ENCODE measurements around the gene SNX8.
"Not testable (repeated sequence)": the region's sequence is repeated elsewhere in the genome, so short reads cannot be mapped to it uniquely, and the experiment has no call there.

SNX8 gene, protein sequence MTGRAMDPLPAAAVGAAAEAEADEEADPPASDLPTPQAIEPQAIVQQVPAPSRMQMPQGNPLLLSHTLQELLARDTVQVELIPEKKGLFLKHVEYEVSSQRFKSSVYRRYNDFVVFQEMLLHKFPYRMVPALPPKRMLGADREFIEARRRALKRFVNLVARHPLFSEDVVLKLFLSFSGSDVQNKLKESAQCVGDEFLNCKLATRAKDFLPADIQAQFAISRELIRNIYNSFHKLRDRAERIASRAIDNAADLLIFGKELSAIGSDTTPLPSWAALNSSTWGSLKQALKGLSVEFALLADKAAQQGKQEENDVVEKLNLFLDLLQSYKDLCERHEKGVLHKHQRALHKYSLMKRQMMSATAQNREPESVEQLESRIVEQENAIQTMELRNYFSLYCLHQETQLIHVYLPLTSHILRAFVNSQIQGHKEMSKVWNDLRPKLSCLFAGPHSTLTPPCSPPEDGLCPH

DNA sequence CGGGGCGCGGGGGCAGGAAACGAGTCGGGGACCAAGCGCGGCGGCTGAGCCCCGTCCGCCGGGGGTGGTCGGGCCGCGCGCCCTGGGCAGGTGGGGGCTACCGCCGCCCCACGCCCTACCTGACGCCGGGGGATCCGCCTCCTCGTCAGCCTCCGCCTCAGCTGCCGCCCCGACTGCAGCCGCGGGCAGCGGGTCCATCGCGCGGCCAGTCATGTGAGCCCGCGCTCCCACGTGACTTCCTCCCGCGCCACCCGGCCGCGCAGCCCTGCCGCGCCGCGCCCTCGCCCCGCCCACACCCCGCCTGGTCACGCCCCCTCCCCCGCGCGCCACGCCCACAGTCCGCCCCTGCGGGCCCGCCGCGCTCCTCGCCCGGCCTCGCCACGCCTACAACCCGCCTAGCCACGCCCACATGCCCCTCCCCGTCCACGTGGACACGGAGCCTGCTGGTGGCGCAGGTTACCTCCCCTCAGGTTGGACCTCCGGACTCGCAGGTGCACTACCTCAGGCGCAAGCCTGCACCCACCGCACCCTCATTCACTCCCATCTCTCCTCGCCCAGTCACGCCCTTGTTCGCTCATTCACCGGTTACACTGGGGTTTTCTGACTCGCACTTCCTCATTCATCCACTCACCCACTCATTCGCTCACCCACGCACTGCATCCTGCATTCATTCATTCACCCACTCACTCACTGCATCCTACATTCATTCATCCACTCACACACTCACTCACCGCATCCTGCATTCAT is at the start of gene SNX8:
TSS of gene SNX8 (minus strand) at position 233 of the 747 bp plus-strand sequence. CDS start at position 213, 20 bp downstream.
- in situ Hi-C loops (cut with MboI; ENCODE audit: low sequenced_read_pairs): no loop called here

DNA sequence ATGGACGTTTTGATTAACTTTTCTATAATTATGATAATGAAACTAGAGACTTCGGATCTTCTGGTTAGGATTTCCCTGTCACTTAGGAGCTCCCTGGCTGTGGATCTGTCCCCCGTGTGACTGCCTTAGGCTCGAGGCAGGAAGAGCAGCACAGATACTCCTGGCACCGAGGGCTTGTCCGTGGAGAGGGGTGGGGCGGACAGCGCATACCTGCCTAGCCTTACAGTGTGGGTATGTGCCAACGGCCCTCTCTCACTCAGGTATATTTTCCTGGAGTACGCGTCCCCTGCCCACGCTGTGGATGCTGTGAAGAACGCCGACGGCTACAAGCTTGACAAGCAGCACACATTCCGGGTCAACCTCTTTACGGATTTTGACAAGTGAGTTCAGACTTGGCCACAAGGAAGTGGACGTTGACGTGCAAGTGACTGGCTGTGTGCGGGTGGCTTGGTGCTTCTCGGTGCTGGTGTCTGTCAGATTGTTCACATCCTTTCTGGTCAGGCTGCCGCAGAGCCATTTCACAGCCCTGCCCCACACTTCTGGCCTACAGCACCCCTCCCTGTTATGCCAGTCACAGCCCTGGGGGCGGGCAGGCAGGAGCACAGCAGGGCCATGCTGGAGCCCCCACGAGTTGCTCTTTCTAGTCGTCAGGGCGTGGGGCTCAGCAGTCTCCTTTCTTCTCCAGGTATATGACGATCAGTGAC is 48.3 kb upstream of the SNX8 start:
- in situ Hi-C loops (cut with MboI; ENCODE audit: low sequenced_read_pairs): no loop called here

DNA sequence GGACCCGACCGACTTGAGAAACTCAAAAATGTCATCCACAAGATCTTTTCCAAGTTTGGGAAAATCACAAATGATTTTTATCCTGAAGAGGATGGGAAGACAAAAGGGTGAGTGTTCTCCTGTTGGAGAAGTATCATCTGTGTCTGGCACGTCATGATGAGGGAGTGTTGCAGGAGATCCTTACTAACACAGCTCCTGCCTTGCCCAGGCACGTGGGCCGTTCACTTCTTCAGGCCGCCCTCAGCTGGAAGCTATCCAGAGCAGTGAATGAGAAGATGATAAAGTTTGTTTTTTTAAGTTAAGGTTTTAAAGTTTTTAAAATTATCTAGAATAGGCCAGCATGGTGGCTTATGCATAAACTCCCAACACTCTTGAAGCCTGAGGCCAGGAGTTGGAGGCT is 46.6 kb upstream of the SNX8 start:
- in situ Hi-C loops (cut with MboI; ENCODE audit: low sequenced_read_pairs): no loop called here

DNA sequence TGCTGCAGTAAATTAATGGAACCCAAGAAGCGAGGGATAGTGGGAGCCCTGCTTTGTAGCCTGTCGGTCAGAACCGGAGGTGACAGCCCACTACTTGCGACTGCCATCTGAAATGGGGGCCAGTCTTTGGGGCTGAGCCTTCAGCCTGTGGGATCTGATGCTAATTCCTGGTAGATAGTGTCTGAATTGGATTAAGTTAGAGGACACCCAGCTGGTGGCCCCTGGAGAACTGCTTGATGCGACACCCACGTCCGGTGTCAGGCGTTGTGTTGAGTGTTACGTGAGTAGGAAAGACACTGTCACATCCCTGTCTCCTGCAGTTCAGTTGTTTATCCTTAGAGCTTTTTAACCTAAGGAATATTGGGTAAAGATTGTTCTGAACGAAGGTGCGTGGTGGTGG is 45.4 kb upstream of the SNX8 start:
- in situ Hi-C loops (cut with MboI; ENCODE audit: low sequenced_read_pairs): no loop called here

DNA sequence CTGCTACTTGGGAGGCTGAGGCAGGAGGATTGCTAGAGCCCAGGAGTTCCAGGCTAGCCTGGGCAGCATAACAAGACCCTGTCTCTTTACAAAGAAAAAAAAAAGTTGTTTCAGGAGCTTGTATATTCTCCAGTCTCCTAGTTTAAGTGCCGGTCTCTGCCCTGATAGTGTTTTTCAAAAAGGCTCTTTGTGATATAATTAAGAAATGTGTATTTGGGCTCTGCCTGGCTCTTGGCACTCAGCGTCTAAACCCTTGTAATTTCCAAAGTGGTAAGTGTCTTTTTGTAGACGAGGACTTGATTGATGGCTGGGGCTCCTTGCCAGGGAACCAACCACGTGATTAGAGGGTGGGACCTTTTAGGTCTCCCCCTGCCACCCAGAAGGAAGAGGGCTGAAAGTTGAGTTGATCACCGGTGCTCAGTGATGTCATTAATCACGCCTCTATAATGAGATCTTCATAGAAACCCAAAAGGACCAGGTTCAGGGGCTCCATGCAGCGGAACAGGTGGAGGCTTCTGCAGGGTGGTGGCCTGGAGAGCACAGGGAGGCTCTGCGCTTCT is 44.8 kb upstream of the SNX8 start:
- in situ Hi-C loops (cut with MboI; ENCODE audit: low sequenced_read_pairs): no loop called here

DNA sequence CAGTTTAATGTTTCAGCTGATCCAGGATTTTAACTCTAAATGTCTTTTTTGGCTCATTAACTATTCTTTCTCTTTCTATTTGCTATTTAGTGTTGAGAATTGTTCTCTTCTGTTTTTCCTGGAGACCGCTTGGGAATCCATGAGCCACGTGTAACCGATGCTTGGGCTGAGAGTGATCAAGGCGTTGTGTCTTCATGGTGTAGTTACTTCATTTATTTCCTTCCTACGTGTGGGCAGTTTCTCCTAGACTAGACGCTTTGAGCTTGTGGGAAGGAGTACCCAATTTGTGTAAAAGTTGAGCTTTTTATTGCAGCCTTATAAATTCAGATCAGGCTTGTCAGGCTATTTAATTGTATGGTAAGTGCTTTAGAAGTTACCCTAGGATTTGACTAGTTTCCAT is 43.3 kb upstream of the SNX8 start:
- in situ Hi-C loops (cut with MboI; ENCODE audit: low sequenced_read_pairs): no loop called here

DNA sequence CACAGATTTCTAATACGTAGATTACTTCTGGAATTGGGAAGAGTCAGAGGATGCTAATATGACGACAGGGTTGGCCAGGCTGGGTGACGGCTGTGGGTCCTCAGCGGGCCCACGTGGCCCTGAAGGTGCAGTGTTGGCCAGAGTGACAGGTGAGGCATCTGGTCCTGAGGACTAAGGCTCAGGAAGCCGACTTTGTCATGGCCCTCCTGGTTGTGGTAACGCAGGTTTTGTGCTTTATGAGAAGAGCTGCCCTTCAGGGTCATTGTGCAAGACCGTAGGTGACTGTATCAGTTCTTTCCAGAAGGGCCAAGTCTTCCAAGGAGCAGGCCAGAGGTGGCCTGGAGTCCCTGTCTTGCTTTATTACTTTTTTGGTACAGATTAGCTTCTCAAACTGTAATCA is 42.9 kb upstream of the SNX8 start:
- in situ Hi-C loops (cut with MboI; ENCODE audit: low sequenced_read_pairs): no loop called here

DNA sequence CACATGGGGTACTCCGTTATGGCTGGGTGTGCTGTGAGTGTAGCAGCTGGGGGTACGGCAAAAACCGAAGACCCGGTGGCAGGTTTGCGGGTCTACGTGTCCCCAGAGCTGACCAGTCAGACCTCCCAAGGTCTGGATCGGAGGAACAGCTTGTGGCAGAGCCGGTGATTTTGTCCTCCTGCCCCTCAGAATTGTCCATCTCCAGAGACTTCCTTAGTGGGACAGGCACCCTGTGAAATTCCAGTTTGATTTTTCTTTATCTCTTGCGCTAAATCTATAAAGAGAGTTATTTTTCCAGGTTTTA is 41.4 kb upstream of the SNX8 start:
- in situ Hi-C loops (cut with MboI; ENCODE audit: low sequenced_read_pairs): no loop called here

DNA sequence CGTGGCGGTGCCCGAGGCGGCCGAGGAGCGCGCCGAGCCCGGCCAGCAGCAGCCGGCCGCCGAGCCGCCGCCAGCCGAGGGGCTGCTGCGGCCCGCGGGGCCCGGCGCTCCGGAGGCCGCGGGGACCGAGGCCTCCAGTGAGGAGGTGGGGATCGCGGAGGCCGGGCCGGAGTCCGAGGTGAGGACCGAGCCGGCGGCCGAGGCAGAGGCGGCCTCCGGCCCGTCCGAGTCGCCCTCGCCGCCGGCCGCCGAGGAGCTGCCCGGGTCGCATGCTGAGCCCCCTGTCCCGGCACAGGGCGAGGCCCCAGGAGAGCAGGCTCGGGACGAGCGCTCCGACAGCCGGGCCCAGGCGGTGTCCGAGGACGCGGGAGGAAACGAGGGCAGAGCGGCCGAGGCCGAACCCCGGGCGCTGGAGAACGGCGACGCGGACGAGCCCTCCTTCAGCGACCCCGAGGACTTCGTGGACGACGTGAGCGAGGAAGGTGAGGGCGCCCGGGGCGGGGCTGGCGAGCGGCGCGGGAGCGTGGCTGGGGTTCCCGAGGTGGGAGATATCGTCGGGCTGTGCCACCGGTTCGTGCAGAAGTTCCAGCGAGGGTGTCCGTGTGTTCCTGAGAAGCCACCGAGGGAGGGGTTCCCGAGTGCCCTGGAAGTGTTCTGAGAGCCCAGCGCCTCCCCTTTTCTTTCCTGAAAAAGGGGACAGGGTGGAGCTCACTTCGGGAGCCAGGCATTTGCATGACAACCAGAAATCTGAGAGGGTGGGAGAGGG is 40.9 kb upstream of the SNX8 start:
- in situ Hi-C loops (cut with MboI; ENCODE audit: low sequenced_read_pairs): no loop called here

DNA sequence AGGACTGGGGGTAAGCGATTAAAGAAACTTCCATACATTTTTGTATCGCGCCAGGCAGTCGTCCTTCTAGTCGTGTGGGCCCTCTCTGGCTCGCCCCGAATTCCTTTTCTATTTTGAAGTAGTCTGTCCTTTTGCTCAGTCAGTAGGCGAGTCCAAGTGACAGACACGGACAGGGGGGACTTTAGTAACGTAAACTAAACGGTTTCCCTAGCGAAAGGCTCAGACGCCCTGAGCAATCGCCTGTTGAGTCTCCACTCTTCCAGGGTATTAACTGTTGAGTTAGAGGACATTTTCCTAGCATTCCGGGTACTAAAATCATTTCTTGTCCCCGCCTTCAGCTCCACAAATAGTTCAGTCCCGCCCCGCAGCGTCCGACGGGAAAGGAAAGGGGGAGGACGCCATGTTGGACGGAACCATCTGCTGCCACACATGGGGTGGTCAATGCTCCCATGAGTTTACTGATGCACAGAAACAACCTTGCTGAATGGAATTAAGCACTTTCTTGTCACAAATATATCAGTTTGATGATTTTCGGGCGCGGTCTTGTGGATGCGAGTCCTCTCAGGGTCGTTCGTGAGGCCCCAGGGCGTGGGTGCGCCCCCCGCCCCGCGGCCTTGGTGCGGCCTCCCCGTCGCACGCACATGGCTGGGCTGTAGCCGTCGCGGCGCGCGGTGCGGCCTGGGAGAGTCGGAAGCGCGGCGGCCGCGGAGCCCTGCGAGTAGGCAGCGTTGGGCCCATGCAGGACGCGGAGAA is 40.1 kb upstream of the SNX8 start, which contains the start of gene EIF3B:
TSS of gene EIF3B (plus strand) at position 642 of the 753 bp plus-strand sequence. CDS start at position 737, 95 bp downstream.
- in situ Hi-C loops (cut with MboI; ENCODE audit: low sequenced_read_pairs): no loop called here

DNA sequence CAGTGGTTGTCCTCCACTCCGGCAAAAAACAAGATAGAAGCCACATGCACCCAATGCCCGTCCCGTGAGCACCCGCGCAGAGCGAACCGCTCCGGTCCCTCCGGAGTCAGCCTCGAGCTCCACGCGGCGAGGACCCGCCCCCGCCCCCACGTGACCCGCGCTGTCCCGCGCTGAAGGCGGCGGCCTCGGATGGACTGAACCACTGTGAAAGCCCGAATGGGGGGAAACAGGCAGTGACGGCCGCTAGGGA is 39.6 kb upstream of the SNX8 start:
- in situ Hi-C loops (cut with MboI; ENCODE audit: low sequenced_read_pairs): no loop called here

DNA sequence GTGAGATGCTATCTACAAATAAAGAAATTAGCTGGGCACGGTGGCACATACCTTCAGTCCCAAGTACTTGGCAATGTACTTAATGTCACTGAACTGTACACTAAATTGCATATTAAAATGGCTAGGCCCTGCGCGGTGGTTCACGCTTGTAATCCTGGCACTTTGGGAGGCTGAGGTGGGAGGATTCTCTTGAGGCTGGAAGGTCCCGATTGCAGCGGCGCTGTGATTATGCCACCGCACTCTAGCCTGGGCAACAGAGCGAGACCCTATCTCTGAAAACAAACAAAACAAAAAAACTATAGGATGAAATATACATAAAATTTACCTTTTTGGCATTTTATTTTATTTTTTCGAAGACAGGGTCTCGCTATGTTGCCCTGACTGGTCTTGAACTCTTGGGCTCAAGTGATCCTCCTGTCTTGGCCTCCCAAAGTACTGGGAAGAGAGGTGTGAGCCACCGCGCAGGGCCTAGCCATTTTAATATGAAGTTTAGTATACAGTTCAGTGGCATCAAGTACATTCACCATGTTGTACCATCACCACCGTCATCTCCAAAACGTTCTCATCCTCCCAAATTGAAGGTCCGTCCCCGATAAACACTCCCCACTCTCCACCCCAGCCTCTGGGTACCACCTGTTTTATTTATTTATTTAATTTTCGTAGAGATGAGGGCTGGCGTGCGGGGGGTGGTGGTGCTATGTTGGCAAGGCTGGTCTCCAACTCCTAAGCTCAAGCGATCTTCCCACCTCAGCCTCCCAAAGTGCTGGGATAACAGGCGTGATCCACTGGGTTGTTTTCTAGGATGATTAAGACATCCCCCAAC is 39.1 kb upstream of the SNX8 start:
- in situ Hi-C loops (cut with MboI; ENCODE audit: low sequenced_read_pairs): no loop called here

DNA sequence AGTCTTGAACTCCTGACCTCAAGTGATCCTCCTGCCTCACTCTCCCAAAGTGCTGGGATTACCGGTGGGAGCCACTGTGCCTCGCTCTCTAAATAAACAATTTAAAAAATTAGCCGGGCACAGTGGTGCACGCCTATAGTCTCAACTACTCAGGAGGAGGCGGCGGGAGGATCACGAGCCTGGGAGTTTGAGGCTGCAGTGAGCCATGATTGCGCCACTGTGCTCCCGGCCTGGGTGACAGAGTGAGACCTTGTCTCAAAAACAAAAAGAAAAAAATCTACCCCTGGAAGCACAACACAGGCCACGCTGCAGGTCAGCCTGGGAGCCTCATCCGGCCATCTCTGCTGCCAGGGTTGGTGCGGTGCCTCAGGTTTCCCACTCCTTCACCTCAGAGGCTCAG is 36.6 kb upstream of the SNX8 start:
- in situ Hi-C loops (cut with MboI; ENCODE audit: low sequenced_read_pairs): no loop called here

DNA sequence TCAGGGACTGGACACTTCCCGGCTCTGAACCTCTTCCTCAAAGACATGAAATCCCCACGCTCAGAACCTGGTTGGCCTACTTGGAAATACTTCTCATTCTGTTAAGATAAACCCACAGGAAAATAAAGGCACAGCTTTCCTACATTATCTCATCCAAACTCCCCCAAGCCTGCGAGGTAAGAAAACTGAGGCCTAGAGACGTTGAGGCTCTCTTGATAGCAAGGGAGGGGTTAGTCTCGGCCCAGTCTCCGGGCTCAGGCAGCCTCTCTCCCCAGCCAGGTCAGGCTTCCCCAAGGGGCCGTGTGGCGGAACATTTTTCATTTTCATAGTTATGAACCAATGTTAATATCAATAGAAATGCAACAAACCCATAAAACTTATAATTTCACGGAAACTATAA is 35.8 kb upstream of the SNX8 start:
- in situ Hi-C loops (cut with MboI; ENCODE audit: low sequenced_read_pairs): no loop called here

DNA sequence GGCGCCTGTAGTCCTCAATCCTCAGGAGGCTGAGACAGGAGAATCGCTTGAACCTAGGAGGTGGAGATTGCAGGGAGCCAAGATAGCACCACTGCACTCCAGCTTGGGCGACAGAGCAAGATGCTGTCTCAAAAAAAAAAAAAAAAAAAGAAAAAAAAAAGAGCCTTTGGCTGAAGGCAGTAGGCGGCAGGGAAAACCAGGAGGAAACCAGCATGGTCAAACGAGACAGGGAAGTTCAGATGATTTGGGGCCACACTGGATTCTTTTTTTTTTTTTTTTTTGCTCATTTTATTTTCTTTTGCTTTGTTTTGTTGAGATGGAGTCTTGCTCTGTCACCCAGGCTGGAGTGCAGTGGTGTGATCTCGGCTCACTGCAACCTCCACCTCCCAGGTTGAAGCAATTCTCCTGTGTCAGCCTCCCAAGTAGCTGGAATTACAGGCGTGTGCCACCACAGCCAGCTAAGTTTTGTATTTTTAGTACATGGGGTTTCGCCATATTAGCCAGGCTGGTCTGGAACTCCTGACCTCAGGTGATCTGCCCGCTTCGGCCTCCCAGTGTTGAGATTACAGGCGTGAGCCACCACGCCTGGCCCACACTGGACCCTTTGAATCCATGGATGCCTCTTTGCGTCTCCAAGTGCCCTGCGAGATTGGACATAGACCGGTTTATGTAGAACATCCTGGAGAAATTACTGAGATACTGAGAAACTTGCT is 33.3 kb upstream of the SNX8 start:
- in situ Hi-C loops (cut with MboI; ENCODE audit: low sequenced_read_pairs): not testable (repeated sequence)

DNA sequence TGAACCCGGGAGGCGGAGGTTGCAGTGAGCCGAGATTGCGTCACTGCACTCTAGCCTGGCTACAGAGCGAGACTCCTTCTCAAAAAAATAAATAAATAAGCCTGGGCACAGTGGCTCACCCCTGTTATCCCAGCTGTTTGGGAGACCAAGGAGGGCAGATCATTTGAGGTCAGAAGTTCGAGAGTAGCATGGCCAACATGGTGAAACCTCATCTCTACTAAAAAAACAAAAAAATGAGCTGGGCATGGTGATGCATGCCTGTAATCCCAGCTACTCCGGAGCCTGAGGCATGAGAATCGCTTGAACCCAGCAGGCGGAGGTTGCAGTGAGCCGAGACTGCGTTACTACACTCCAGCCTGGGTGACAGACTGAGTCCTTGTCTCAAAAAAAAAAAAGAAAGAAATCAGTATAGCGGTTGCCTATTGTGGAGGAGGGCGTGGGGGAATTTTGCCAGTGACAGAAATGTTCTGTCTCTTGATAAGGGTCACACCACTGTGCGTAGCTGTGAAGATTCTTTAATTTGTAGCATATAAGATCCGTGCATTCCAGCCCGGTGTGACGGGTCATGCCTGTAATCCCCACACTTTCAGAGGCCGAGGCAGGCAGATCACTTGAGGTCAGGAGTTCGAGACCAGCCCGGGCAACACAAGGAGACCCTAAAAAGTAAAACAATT is 22.5 kb upstream of the SNX8 start:
- in situ Hi-C loops (cut with MboI; ENCODE audit: low sequenced_read_pairs): no loop called here

DNA sequence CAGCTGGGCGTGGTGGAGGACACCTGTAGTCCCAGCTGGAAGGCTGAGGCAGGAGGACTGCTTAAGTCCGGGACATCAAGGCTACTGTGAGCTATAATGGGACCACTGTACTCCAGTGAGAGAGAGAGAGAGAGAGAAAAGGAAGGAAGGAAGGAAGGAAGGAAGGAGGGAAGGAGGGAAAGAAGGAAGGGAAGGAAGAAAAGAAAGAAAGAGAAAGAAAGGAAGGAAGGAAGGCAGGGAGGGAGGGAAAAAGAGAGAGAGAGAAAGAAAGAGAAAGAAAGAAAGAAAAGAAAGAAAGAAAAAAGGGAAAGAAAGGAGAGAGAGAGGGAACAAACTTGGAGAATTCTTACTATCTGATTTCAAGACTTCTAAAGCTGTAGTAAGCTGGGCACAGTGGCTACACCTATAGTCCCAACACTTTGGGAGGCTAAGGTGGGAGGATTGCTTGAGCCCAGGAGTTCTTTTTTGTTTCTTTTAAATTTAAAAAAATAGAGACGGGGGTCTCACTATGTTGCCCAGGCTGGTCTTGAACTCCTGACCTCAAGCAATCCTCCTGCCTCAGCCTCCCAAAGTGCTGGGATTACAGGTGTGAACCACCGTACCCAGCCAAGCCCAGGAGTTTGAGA is 18.5 kb upstream of the SNX8 start:
- in situ Hi-C loops (cut with MboI; ENCODE audit: low sequenced_read_pairs): not testable (repeated sequence)

DNA sequence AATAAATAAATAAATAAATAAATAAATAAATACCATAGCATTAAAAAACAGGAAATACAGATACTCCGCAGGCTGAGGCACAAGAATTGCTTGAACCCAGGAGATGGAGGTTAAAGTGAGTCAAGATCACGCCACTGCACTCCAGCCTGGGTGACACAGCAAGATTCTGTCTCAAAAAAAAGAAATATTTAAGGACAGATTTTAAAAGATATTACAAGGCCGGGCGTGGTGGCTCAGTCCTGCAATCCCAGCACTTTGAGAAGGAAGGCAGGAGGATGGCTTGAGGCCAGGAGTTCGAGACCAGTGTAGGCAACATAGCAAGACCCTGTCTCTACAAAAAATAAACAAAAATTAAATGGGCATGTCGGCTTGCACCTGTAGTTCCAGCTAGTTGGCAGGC is 17.5 kb upstream of the SNX8 start:
- in situ Hi-C loops (cut with MboI; ENCODE audit: low sequenced_read_pairs): no loop called here
